ENCODE data around the gene IL4I1. TPM values are rescaled to one million over a fixed set of nuclear protein-coding genes. Genes with fewer than 3 reads are reported as not detected.

Gene IL4I1
- total and polyA plus RNA-seq, 2 of the 4 experiments (the other 2 are of a cell fraction) = 0.31 to 0.36 TPM

DNA sequence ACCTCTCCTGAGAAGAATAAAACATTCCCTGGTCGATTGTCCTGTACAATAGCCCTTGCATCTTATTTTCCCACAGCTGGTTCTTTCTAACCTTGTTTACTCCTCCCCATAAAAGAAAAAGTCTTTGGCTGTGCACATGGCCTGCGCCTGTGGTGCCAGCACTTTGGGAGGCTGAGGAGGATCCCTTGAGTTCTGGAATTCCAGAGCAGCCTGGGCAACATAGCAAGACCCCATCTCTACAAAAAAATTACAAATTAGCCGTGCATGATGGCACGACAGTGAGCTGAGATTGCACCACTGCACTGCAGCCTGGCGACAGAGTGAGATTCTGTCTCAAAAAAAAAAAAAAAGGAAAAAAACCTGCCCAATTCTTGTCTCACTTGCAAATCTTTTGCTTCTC lies 39.9 kb upstream of the IL4I1 start:
- BruUV-seq (replicated peaks) = no TSS peak
- Histone ChIP-seq H3K18ac (ENCODE audit: low read depth, low read length) (no peak overlapping the region), H3K9me1 (ENCODE audit: insufficient read depth, low read length) (no peaks in the 10 kb centered on the region), H2AFZ (replicated peaks; ENCODE audit: low read length, poor library complexity) (no peak overlapping the region), H3K4me2 (ENCODE audit: low read depth, low read length) (no peak overlapping the region), H4K8ac (ENCODE audit: low read depth in 2 of 2, low read length in 2 of 2) (no peak overlapping the region), H3K4ac (ENCODE audit: low read depth, low read length) (no peak overlapping the region), H3K9me3 (ENCODE audit: control insufficient read depth, insufficient read depth, low read length) (no peaks in the 10 kb centered on the region), H3K23ac (ENCODE audit: low read depth, low read length) (no peak overlapping the region), H2AK9ac (replicated peaks; ENCODE audit: low read depth, low read length, poor library complexity) (no peak overlapping the region), H2BK5ac (ENCODE audit: low read depth, low read length, poor library complexity, severe bottlenecking) (no peak overlapping the region), H2BK120ac (ENCODE audit: low read depth, low read length) (no peak overlapping the region), H3K9ac (ENCODE audit: low read depth, low read length) (no peak overlapping the region), H3K27ac (ENCODE audit: insufficient read depth, low read length) (no peak overlapping the region), H3K56ac (ENCODE audit: extremely low read depth, insufficient read depth, low read length) (no peak overlapping the region), H4K20me1 (ENCODE audit: insufficient read depth, low read length) (no peaks in the 10 kb centered on the region), H2BK15ac (ENCODE audit: low read depth, low read length) (no peak overlapping the region), H4K5ac (ENCODE audit: low read depth, low read length) (no peak overlapping the region), H3K79me1 (ENCODE audit: low read depth in 1 of 2, low read length in 2 of 2) (peaks cover 0 to 3% of the 10 kb centered on the region in 2 experiments; a peak in 1 of 4 replicates), H3K27me3 (ENCODE audit: control insufficient read depth, insufficient read depth, low read length) (no peaks in the 10 kb centered on the region; the same call in 1 of the 2 replicates), H3K14ac (replicated peaks; ENCODE audit: low read depth, low read length) (no peak overlapping the region), H4K91ac (ENCODE audit: insufficient read depth, low read depth, low read length) (no peak overlapping the region), H3K36me3 (ENCODE audit: control insufficient read depth, insufficient read depth, low read length) (no peaks in the 10 kb centered on the region; the same call in 1 of the 2 replicates), H2BK20ac (ENCODE audit: low read depth, low read length) (no peak overlapping the region), H3K4me3 (ENCODE audit: insufficient read depth, low read depth, low read length) (no peak overlapping the region), H2AK5ac (ENCODE audit: low read depth, low read length) (no peak overlapping the region), H3K4me1 (ENCODE audit: control insufficient read depth, insufficient read depth, low read length) (no peaks in the 10 kb centered on the region)
- ChIA-PET POLR2A (ENCODE audit: unreplicated experiment) (no interaction called here), CTCF (no interaction called here)
- in situ Hi-C loops (cut with MboI; ENCODE audit: low sequenced_read_pairs) (loop anchor here (10.0 kb wide), 2 partner anchors 48 to 208 kb away; no protein-coding TSS in a partner anchor), dilution Hi-C loops (cut with HindIII; ENCODE audit: low sequenced_read_pairs, unreplicated experiment) (no loop called here), intact Hi-C loops (cut with micrococcal nuclease) (no loop called here)
- ATAC-seq (ENCODE audit: low read depth) (no peak), DNase-seq (no peak)
- TF ChIP-seq RFX5 (IDR thresholded peaks at IDR 0.05; ENCODE audit: low read depth, low read length) = no peak
- no peak for TF ChIP-seq NFE2L2 (IDR thresholded peaks at IDR 0.05; ENCODE audit: low read depth, low read length)
- TF ChIP-seq POLR2A (IDR thresholded peaks at IDR 0.05; ENCODE audit: low read depth, low read length) = no peak
- TF ChIP-seq, protein P1, sequence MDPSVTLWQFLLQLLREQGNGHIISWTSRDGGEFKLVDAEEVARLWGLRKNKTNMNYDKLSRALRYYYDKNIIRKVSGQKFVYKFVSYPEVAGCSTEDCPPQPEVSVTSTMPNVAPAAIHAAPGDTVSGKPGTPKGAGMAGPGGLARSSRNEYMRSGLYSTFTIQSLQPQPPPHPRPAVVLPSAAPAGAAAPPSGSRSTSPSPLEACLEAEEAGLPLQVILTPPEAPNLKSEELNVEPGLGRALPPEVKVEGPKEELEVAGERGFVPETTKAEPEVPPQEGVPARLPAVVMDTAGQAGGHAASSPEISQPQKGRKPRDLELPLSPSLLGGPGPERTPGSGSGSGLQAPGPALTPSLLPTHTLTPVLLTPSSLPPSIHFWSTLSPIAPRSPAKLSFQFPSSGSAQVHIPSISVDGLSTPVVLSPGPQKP (IDR thresholded peaks at IDR 0.05; ENCODE audit: borderline replicate concordance, low read depth, low read length) = no peak
- TF ChIP-seq FOS (IDR thresholded peaks at IDR 0.05; ENCODE audit: low read depth, low read length) = no peak
- TF ChIP-seq BHLHE40 (IDR thresholded peaks at IDR 0.05; ENCODE audit: low read depth, low read length) = no peak
- TF ChIP-seq MAFK (IDR thresholded peaks at IDR 0.05; ENCODE audit: low read depth, low read length) = no peak
- TF ChIP-seq, protein P2, sequence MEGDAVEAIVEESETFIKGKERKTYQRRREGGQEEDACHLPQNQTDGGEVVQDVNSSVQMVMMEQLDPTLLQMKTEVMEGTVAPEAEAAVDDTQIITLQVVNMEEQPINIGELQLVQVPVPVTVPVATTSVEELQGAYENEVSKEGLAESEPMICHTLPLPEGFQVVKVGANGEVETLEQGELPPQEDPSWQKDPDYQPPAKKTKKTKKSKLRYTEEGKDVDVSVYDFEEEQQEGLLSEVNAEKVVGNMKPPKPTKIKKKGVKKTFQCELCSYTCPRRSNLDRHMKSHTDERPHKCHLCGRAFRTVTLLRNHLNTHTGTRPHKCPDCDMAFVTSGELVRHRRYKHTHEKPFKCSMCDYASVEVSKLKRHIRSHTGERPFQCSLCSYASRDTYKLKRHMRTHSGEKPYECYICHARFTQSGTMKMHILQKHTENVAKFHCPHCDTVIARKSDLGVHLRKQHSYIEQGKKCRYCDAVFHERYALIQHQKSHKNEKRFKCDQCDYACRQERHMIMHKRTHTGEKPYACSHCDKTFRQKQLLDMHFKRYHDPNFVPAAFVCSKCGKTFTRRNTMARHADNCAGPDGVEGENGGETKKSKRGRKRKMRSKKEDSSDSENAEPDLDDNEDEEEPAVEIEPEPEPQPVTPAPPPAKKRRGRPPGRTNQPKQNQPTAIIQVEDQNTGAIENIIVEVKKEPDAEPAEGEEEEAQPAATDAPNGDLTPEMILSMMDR (conservative IDR thresholded peaks at IDR 0.05; ENCODE audit: low read depth, low read length) = no peak
- no peak for TF ChIP-seq SMC3 (IDR thresholded peaks at IDR 0.05; ENCODE audit: low read depth, low read length)
- 73% methylated on average over 3 of the region's 5 CpGs; no CpG with 5 or more reads in 1 of the 2 experiments for WGBS, 2 experiments (ENCODE audit: extremely low coverage in 2 of 2, insufficient read length in 1 of 2)
